Nephron (organoid): ENCODE data around the gene AKR7A3.
"Not testable (repeated sequence)": the region's sequence is repeated elsewhere in the genome, so short reads cannot be mapped to it uniquely, and the experiment has no call there.

Experiments
- H3K27ac Mint-ChIP-seq, 3 experiments: 2 replicates each; pipeline ENCODE4 v1.8.0; 2020; ENCODE audit warnings: mixed read lengths in 3 of 3, mild to moderate bottlenecking in 2 of 3, moderate library complexity in 1 of 3
- H3K27me3 Mint-ChIP-seq: 2 replicates; pipeline ENCODE4 v1.8.0; 2021; ENCODE audit warnings: low read depth, mild to moderate bottlenecking, moderate library complexity, mixed read lengths
- H3K36me3 Mint-ChIP-seq: 2 replicates; pipeline ENCODE4 v1.8.0; 2020; ENCODE audit warnings: low read depth, mixed read lengths
- H3K4me1 Mint-ChIP-seq: 2 replicates; pipeline ENCODE4 v1.8.0; 2020; ENCODE audit warnings: mixed read lengths
- H3K4me3 Mint-ChIP-seq, 3 experiments: 2 replicates each; pipeline ENCODE4 v1.8.0; 2020; ENCODE audit warnings: mild to moderate bottlenecking in 3 of 3, mixed read lengths in 3 of 3, moderate library complexity in 2 of 3
- H3K9me3 Mint-ChIP-seq: 2 replicates; pipeline ENCODE4 v1.8.0; 2020; ENCODE audit warnings: mixed read lengths
- CTCF ChIP-seq, 3 experiments: fragments of 200-600 bp; sonication (generic); IDR thresholded peaks; one replicate each; pipeline ENCODE4 v1.5.0; 2021; ENCODE audit warnings: antibody characterized with exemption in 3 of 3; ENCODE audit not compliant: unreplicated experiment in 3 of 3

Gene AKR7A3

GRCh38 chr1:19307794-19308508 lies 19.4 kb upstream of the AKR7A3 start:
- no peak for TF ChIP-seq CTCF (IDR thresholded peaks at IDR 0.05; ENCODE audit: unreplicated experiment in 3 of 3)
- Mint-ChIP-seq H3K27me3 (no peaks in the 10 kb centered on the region), H3K4me1 (peaks cover 16% of the 10 kb centered on the region), H3K27ac (peak overlapping the region in 1 of 3 experiments; percentile 13), H3K9me3 (no peaks in the 10 kb centered on the region), H3K36me3 (peaks cover 46% of the 10 kb centered on the region), H3K4me3 (peak overlapping the region in 2 of 3 experiments; percentile 50 to 57)

GRCh38 chr1:19306941-19307340 lies 18.4 kb upstream of the AKR7A3 start:
- Mint-ChIP-seq H3K4me3 (no peak overlapping the region), H3K27ac (no peak overlapping the region), H3K4me1 (peaks cover 16% of the 10 kb centered on the region), H3K27me3 (no peaks in the 10 kb centered on the region), H3K36me3 (peaks cover 56% of the 10 kb centered on the region), H3K9me3 (no peaks in the 10 kb centered on the region)
- no peak for TF ChIP-seq CTCF (IDR thresholded peaks at IDR 0.05; ENCODE audit: unreplicated experiment in 3 of 3)

- peaks cover 11% of the 10 kb centered on the region for H3K4me1 Mint-ChIP-seq
- peaks cover 56% of the 10 kb centered on the region for H3K36me3 Mint-ChIP-seq
Observed at GRCh38 chr1:19305880-19306279, 17.3 kb upstream of the AKR7A3 start.

GRCh38 chr1:19304081-19304480 lies 15.5 kb upstream of the AKR7A3 start:
- peaks cover 68% of the 10 kb centered on the region for H3K36me3 Mint-ChIP-seq
- H3K27me3 Mint-ChIP-seq, H3K27ac Mint-ChIP-seq, H3K9me3 Mint-ChIP-seq, H3K4me3 Mint-ChIP-seq, H3K4me1 Mint-ChIP-seq: not testable (repeated sequence)

More at GRCh38 chr1:19305880-19306279, 17.3 kb upstream of the AKR7A3 start:
- no peak for TF ChIP-seq CTCF (IDR thresholded peaks at IDR 0.05; ENCODE audit: unreplicated experiment in 3 of 3)
- Mint-ChIP-seq H3K27me3 (no peaks in the 10 kb centered on the region), H3K4me3 (no peak overlapping the region), H3K27ac (no peak overlapping the region), H3K9me3 (no peaks in the 10 kb centered on the region)

GRCh38 chr1:19300211-19300610 lies 11.6 kb upstream of the AKR7A3 start:
- Mint-ChIP-seq H3K27ac (no peak overlapping the region), H3K36me3 (peaks cover 77% of the 10 kb centered on the region), H3K4me3 (no peak overlapping the region), H3K9me3 (peaks cover 29% of the 10 kb centered on the region), H3K27me3 (no peaks in the 10 kb centered on the region), H3K4me1 (no peaks in the 10 kb centered on the region)
- no peak for TF ChIP-seq CTCF (IDR thresholded peaks at IDR 0.05; ENCODE audit: unreplicated experiment in 3 of 3)

- no peak for TF ChIP-seq CTCF (IDR thresholded peaks at IDR 0.05; ENCODE audit: unreplicated experiment in 3 of 3)
- peaks cover 5% of the 10 kb centered on the region for H3K27me3 Mint-ChIP-seq
- no peaks in the 10 kb centered on the region for H3K4me1 Mint-ChIP-seq
- peaks cover 60% of the 10 kb centered on the region for H3K9me3 Mint-ChIP-seq
- H3K27ac Mint-ChIP-seq, result no peak overlapping the region
- peaks cover 86% of the 10 kb centered on the region for H3K36me3 Mint-ChIP-seq
- no peak overlapping the region for H3K4me3 Mint-ChIP-seq
Observed at GRCh38 chr1:19294638-19295037, 6.1 kb upstream of the AKR7A3 start.
